ENCODE data around the gene TBC1D3B.

DNA sequence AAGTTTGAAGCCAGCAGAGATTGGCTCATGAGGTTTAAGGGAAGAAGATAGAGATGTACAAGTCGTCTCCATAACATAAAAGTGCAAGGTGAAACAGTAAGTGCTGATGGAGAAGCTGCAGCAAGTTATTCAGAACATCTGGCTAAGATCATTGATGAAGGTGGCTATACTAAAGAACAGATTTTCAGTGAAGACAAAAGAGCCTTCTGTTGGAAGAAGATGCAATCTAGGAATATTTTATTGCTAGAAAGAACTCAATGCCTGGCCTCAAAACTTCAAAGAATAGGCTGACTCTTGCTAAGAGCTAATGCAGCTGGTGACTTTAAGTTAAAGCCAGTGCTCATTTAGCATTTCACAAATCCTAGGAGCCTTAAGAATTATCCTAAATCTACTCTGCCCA is 46.8 kb downstream of the TBC1D3B start:
- no peak for TF ChIP-seq NR2C2 (CRISPR knock-in tag; IDR thresholded peaks at IDR 0.05)
- TF ChIP-seq, protein P1, sequence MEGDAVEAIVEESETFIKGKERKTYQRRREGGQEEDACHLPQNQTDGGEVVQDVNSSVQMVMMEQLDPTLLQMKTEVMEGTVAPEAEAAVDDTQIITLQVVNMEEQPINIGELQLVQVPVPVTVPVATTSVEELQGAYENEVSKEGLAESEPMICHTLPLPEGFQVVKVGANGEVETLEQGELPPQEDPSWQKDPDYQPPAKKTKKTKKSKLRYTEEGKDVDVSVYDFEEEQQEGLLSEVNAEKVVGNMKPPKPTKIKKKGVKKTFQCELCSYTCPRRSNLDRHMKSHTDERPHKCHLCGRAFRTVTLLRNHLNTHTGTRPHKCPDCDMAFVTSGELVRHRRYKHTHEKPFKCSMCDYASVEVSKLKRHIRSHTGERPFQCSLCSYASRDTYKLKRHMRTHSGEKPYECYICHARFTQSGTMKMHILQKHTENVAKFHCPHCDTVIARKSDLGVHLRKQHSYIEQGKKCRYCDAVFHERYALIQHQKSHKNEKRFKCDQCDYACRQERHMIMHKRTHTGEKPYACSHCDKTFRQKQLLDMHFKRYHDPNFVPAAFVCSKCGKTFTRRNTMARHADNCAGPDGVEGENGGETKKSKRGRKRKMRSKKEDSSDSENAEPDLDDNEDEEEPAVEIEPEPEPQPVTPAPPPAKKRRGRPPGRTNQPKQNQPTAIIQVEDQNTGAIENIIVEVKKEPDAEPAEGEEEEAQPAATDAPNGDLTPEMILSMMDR (IDR thresholded peaks at IDR 0.05): no peak
- TF ChIP-seq, protein P2, sequence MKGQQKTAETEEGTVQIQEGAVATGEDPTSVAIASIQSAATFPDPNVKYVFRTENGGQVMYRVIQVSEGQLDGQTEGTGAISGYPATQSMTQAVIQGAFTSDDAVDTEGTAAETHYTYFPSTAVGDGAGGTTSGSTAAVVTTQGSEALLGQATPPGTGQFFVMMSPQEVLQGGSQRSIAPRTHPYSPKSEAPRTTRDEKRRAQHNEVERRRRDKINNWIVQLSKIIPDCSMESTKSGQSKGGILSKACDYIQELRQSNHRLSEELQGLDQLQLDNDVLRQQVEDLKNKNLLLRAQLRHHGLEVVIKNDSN (CRISPR knock-in tag; IDR thresholded peaks at IDR 0.05): no peak

Measured in WTC11 (cell line).